GM21447 (cell line): ENCODE measurements around the gene TBRG4.
"Not testable (repeated sequence)": the region's sequence is repeated elsewhere in the genome, so short reads cannot be mapped to it uniquely, and the experiment has no call there.

Experiments used
- ATAC-seq: cut with Tn5 transposase; IDR thresholded peaks from one replicate; pipeline ENCODE4 v1.9.1; 2021; ENCODE audit not compliant: unreplicated experiment

The TBRG4 gene

GRCh38 chr7:45111298-45112223 is at the start of gene TBRG4:
Gene TBRG4 (minus strand): TSS chr7:45111697. CDS start chr7:45109237, 2,460 bp downstream.
- peak; percentile 93 for ATAC-seq

DNA sequence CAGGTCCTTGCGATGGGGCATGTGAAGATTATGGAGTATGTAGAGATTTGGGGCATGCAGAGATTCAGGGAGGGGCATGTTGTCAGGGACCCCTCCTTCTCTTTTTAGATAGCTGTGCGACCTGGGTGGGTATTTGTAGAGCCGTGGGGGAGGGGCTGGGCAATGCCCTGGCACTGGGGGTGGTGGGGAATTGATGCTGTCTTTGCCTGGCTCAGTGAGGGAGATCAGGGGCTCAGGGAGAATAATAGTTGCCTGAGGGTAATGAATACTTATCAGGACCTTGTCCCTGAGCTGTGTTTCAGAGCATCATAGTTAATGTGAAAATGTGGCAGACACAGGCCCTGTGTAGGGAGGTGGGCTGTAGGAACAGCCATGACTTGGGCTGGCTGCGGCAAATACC is 49.6 kb upstream of the TBRG4 start:
- no peak for ATAC-seq

GRCh38 chr7:45160417-45160881 is 49.0 kb upstream of the TBRG4 start:
- peak; percentile 69 for ATAC-seq

GRCh38 chr7:45159296-45159695 is 47.8 kb upstream of the TBRG4 start:
- ATAC-seq = no peak

DNA sequence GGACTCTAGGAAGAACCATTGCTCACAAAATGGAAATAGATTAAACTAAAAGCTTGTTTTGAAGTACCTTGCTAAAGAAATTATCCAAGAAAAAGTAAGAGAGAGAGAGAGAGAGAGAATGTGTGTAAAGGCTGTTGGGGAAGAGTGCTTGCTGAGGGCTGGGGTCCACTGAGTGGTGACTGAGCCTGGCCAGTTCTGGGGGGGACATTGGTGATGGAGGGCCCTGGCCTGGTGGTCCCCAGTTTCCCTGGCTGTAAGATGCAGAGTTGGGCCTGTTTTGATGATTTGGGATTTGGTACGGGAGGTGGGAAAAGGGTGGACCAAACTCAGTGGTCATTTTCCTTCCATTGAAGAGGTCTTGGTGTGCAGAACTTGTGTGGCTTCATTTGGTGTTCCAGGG is 47.0 kb upstream of the TBRG4 start:
- ATAC-seq = no peak

DNA sequence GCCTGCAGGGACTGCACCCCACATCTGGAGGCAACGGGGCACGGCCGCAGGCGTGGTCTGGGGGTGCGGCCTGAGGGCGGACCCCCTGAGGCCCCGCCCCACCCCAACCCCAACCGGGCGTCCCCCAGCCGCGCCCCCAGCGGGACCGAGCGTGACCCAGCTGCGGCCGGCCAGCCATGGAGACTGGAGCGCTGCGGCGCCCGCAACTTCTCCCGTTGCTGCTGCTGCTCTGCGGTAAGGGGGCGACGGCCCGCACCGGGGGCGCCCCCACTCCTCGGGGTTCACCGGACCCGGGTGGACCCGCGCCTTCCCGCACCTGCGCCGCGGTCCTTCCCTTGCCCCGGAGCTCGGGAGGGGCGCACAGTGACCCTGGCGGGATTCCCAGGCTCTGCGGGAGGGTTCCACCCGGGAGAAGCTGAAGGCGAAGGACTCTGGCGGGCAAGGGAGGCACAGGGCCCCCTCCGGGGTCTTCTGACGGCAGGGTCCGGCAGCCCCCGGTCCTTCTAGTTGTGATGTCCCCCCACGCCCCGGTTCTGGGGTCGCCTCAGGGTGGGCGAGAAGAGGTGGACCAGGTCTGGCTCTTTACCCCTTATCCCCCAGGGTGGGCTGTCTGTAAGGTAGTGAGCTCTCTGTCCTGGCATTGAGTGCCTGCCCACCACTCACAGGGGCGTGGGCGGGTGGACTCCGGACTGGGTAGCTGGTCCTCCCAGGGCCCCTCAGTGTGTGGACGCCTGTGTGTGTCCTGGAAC is 46.3 kb upstream of the TBRG4 start, which contains the start of gene RAMP3:
TSS of gene RAMP3 (plus strand) at position 139 of the 749 bp plus-strand sequence. CDS start at position 177, 38 bp downstream.
- ATAC-seq = no peak

DNA sequence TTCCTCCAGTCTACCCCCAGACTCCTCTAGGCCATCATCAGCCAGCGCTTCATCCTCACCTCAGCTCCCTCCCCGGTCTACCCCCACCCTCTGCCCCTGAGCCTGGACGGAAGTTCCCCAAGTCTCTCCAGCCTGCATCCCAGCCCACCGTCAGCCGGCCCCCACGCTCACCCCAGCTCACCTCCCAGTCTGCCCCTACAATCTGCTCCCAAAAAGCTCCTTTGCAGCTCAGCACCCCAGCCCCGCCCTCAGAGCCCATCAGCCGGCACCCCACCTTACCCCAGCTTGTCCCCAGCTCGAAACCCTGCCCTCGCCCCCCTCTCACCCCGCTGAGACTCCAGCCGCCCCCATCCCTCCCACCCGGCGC is 45.8 kb upstream of the TBRG4 start:
- ATAC-seq = no peak

DNA sequence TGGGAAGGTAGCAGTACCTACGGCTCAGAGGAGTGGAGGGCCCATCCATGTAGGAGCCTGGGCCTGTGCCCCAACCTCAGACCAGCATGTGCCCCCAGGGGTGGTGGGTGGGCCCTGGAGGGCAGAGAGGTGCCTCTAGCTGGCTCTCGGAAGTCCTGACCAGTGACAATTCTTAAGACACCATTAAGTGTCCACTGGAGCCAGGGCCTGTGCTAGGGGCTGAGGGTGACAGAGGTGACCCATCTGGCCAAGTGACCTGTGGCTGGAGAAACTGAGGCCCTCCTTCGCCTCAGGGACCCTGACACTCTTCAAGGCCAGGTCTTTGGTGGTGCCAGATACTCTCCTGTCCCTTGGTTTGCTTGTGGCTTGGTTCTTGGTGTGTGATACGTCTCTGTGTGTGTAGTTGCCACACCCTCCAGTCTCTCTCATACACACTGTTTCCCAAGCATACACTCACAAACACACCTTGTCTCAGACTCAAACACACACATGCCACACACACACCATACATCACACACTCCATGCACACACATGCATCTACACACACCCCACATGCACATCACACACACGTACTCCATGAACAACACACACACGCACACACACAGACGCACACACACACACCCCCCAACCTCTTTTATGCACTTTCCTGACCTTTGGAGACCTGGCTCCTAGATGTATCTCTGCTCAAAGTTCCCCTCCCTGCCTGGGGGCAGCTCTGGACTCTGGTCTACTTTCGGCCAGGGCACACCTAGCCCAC is 45.2 kb upstream of the TBRG4 start:
- ATAC-seq = no peak

GRCh38 chr7:45155941-45156340 is 44.4 kb upstream of the TBRG4 start:
- ATAC-seq = no peak

DNA sequence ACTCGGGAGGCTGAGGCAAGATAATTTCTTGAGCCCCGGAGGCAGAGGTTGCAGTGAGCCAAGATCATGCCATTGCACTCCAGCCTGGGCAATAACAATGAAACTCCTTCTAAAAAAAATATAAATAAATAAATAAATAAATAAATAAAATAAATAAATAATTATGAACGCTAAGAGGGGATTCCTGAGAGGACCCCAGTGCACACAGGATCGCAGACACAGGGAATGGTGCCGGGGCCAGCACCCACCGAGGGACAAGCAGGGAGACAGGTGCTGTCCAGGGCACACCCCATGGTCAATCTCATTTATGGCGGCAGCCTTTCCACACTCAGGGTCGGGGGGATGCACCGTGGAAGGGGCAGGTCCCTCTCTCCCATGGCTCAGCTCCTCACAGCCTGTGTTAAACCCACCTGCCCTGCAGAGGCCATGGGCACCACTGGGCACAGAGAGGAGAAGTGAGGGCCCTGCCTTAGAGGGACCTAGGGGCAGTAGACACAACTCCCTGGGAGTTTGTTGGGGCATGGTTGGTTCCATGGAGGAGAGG is 43.9 kb upstream of the TBRG4 start:
- no peak for ATAC-seq

DNA sequence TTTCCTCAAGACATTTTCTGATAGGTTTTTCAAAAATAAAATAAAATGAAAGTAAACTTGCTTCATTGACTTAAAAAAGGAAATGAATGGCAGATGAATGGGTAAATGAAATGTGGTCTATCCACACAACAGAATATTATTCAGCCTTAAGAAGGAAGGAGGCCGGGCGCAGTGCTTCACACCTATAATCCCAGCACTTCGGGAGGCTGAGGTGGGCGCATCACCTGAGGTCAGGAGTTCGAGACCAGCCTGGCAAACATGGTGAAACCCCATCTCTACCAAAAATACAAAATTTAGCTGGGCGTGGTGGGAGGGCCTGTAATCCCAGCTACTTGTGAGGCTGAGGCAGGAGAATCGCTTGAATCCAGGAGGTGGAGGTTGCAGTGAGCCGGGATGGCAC is 42.4 kb upstream of the TBRG4 start:
- not testable (repeated sequence) for ATAC-seq

- ATAC-seq = no peak
Observed at GRCh38 chr7:45153233-45153632, 41.7 kb upstream of the TBRG4 start.

DNA sequence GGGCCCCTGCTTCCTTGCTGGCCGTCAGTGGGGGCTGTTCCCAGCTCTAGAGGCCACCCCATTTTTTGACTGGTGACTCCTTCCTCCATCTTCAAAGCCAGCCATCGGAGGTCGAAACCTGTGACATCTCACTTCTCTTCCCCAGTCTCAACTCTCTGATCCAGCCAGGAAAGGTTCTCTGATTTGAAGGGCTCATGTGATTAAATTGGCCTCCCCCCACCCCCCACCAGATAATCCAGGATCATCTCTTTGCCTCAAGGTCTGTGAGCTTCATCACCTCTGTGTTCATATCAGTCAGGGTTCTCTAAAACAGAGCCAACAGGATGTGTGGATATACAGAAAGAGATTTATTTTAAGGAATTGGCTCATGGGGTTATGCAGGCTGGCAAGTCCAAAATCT is 40.5 kb upstream of the TBRG4 start:
- ATAC-seq = no peak

GRCh38 chr7:45151131-45151684 is 39.7 kb upstream of the TBRG4 start:
- no peak for ATAC-seq

- ATAC-seq = no peak
Observed at GRCh38 chr7:45150199-45150598, 38.7 kb upstream of the TBRG4 start.

DNA sequence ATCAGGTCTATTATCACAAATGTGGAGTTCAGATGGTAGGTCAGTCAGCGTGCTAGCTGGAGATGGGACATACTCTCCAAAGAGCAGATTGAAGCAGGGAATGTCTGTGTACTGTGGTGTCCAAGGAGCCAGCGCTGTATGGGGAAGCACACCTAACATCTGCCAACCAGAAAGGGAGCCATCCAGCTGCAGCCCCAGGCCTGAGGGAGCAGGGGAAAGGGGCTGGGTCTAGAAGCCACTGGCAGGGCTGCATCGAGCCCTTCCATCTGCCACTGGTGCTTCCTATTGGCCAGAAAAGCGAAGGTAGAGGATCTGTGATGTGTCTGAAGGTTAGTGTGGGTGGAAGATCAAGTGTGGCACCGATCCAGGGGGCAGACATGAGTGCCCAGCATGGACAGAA is 38.1 kb upstream of the TBRG4 start:
- ATAC-seq = no peak

GRCh38 chr7:45148653-45148973 is 37.1 kb upstream of the TBRG4 start:
- ATAC-seq = no peak

- no peak for ATAC-seq
Observed at GRCh38 chr7:45147858-45148652, 36.6 kb upstream of the TBRG4 start.

- no peak for ATAC-seq
Observed at GRCh38 chr7:45146531-45147379, 35.3 kb upstream of the TBRG4 start.
